ENCODE measurements around the gene ABCC4. TPM values are rescaled to one million over a fixed set of nuclear protein-coding genes. Genes with fewer than 3 reads are reported as not detected.

ABCC4 gene
- total and polyA plus RNA-seq, 9 of the 15 experiments (the other 6 are each of a cell fraction or from before 2014, with no cell fraction given), result 9.4 to 46.1 (median 25.4) TPM

- TF ChIP-seq TRIM24 (IDR thresholded peaks at IDR 0.05) (peak in 1 of 2 experiments; percentile 37; a peak in 1 of 4 replicates), ZFX (CRISPR knock-in tag; IDR thresholded peaks at IDR 0.05) (no peak), EHMT2 (IDR thresholded peaks at IDR 0.05) (0 out of 2 replicates have a peak, but pooled peaks have one; percentile 27), ESRRA (IDR thresholded peaks at IDR 0.05; ENCODE audit: borderline replicate concordance, low read depth) (no peak), POLR2AphosphoS2 (IDR thresholded peaks at IDR 0.05; ENCODE audit: low read length) (no peak), TRIM28 (IDR thresholded peaks at IDR 0.05) (peak; percentile 53; the same call in 1 of the 2 replicates)
- peaks cover 42% of the 10 kb centered on the region for H3K79me2 ChIP-seq (ENCODE audit: control insufficient read depth, insufficient read depth, low read length)
- H3K4me3 ChIP-seq, result no peak overlapping the region
- no TSS peak for BruUV-seq (replicated peaks)
- WGBS (ENCODE audit: insufficient coverage, low coverage, missing lambda C conversion rate), result 100% methylated on average over 2 of the region's 2 CpGs
- H4K20me1 ChIP-seq (replicated peaks; ENCODE audit: control insufficient read depth, insufficient read depth, low read length), result no peaks in the 10 kb centered on the region
- H2AFZ ChIP-seq (ENCODE audit: low read depth, low read length), result no peak overlapping the region
- H3K9ac ChIP-seq (ENCODE audit: insufficient read depth in 1 of 2, low read depth in 2 of 2, low read length in 2 of 2), result no peak overlapping the region
- CTCF ChIA-PET (ENCODE audit: low intra/inter-chr PET ratio), result no interaction called here
- H3K36me3 ChIP-seq (ENCODE audit: control insufficient read depth, insufficient read depth, low read length), result peaks cover 12% of the 10 kb centered on the region; the same call in 2 of the 3 replicates
- in situ Hi-C loops (cut with MboI) (no loop called here), intact Hi-C loops (cut with micrococcal nuclease) (no loop called here)
- H3K27ac ChIP-seq (ENCODE audit: extremely low read depth, low read depth, low read length), result no peak overlapping the region
- no peaks in the 10 kb centered on the region for H3K9me1 ChIP-seq (ENCODE audit: control insufficient read depth, insufficient read depth, low read length)
- ATAC-seq, result no peak
- no peak for DNase-seq (ENCODE audit: extremely low read depth in 1 of 4, low spot score in 3 of 4)
- POLR2A ChIA-PET, result interaction anchor here (0.6 kb wide), 1 partner anchor 67 kb away, joined by 3 read pairs; no protein-coding TSS in a partner anchor
- no peak for FAIRE-seq
- H3K4me2 ChIP-seq (ENCODE audit: insufficient read depth, low read length), result no peak overlapping the region
- no peaks in the 10 kb centered on the region for H3K27me3 ChIP-seq (ENCODE audit: control insufficient read depth in 2 of 2, insufficient read depth in 2 of 2, low read length in 2 of 2)
- H3K4me1 ChIP-seq (replicated peaks in 1 of 2; ENCODE audit: control insufficient read depth in 2 of 2, insufficient read depth in 2 of 2, low read length in 2 of 2), result peaks cover 9 to 17% of the 10 kb centered on the region in 2 experiments; a peak in 4 of 5 replicates
- no peaks in the 10 kb centered on the region for H3K9me3 ChIP-seq (replicated peaks; ENCODE audit: control insufficient read depth, insufficient read depth, low read depth, low read length)
These were observed 77.2 kb downstream of the ABCC4 start for GRCh38 chr13:95224064-95224463.

GRCh38 chr13:95222733-95223018 is 78.6 kb downstream of the ABCC4 start:
- Histone ChIP-seq H3K4me1 (replicated peaks in 1 of 2; ENCODE audit: control insufficient read depth in 2 of 2, insufficient read depth in 2 of 2, low read length in 2 of 2) (peaks cover 7 to 13% of the 10 kb centered on the region in 2 experiments; a peak in 4 of 5 replicates), H3K36me3 (ENCODE audit: control insufficient read depth, insufficient read depth, low read length) (peaks cover 18% of the 10 kb centered on the region; the same call in 2 of the 3 replicates), H3K27ac (ENCODE audit: extremely low read depth, low read depth, low read length) (no peak overlapping the region), H3K4me3 (no peak overlapping the region), H3K9ac (ENCODE audit: insufficient read depth in 1 of 2, low read depth in 2 of 2, low read length in 2 of 2) (no peak overlapping the region), H3K4me2 (ENCODE audit: insufficient read depth, low read length) (no peak overlapping the region), H3K27me3 (ENCODE audit: control insufficient read depth in 2 of 2, insufficient read depth in 2 of 2, low read length in 2 of 2) (no peaks in the 10 kb centered on the region), H4K20me1 (replicated peaks; ENCODE audit: control insufficient read depth, insufficient read depth, low read length) (no peaks in the 10 kb centered on the region), H3K79me2 (ENCODE audit: control insufficient read depth, insufficient read depth, low read length) (peaks cover 34% of the 10 kb centered on the region), H3K9me3 (replicated peaks; ENCODE audit: control insufficient read depth, insufficient read depth, low read depth, low read length) (no peaks in the 10 kb centered on the region), H2AFZ (ENCODE audit: low read depth, low read length) (no peak overlapping the region), H3K9me1 (ENCODE audit: control insufficient read depth, insufficient read depth, low read length) (no peaks in the 10 kb centered on the region)
- ATAC-seq (no peak), FAIRE-seq (no peak), DNase-seq (ENCODE audit: extremely low read depth in 1 of 4, low spot score in 3 of 4) (no peak)
- intact Hi-C loops (cut with micrococcal nuclease), result no loop called here
- WGBS (ENCODE audit: insufficient coverage, low coverage, missing lambda C conversion rate), result 89% methylated on average over 4 of the region's 4 CpGs
- in situ Hi-C loops (cut with MboI), result no loop called here
- no TSS peak for BruUV-seq (replicated peaks)
- TF ChIP-seq FOXP1 (CRISPR knock-in tag; IDR thresholded peaks at IDR 0.05) (no peak), IFI16 (CRISPR knock-in tag; IDR thresholded peaks at IDR 0.05) (no peak), HOXB6 (CRISPR knock-in tag; IDR thresholded peaks at IDR 0.05; ENCODE audit: borderline replicate concordance) (no peak), DNMT1 (IDR thresholded peaks at IDR 0.05) (no peak), ZNF785 (CRISPR knock-in tag; IDR thresholded peaks at IDR 0.05) (no peak), DMBX1 (CRISPR knock-in tag; IDR thresholded peaks at IDR 0.05; ENCODE audit: borderline replicate concordance) (no peak)
- CTCF ChIA-PET (ENCODE audit: low intra/inter-chr PET ratio), result no interaction called here
- POLR2A ChIA-PET, result interaction anchor here (0.6 to 1.4 kb wide), 2 partner anchors 8 to 626 kb away, joined by 3 read pairs; no protein-coding TSS in a partner anchor

All from K562 (cell line).